Esophagus squamous epithelium (tissue), 5 donors: Measurements from ENCODE around the gene SPATA13. TPM values are rescaled to one million over a fixed set of nuclear protein-coding genes. Genes with fewer than 3 reads are reported as not detected.

ENCODE experiments used
- DNase-seq: peaks from one replicate; lab custom pipeline; 2025; lab: John Stamatoyannopoulos, UW
- H3K27ac ChIP-seq, 4 donors: fragments of 200-600 bp; sonication (generic); one replicate each; pipeline ENCODE4 v1.5.1; 2016 to 2019; ENCODE audit warnings: mild to moderate bottlenecking in 1 of 4
- H3K27me3 ChIP-seq, 4 donors: fragments of 200-600 bp; sonication (generic); 1 replicate in 3 of 4; 2 replicates in 1 of 4; pipeline versions ENCODE4 v1.5.1 to v1.6.0; 2017 to 2021; ENCODE audit warnings: antibody characterized with exemption in 1 of 4
- H3K36me3 ChIP-seq, 3 donors: fragments of 200-600 bp; sonication (generic); one replicate each; pipeline ENCODE4 v1.5.1; 2016 to 2019
- H3K4me1 ChIP-seq, 3 donors: fragments of 200-600 bp; sonication (generic); one replicate each; pipeline ENCODE4 v1.5.1; 2017 to 2019
- H3K4me3 ChIP-seq, 4 donors: fragments of 200-600 bp; sonication (generic); 1 replicate in 3 of 4; 2 replicates in 1 of 4; pipeline ENCODE4 v1.5.1; 2016 to 2019; ENCODE audit warnings: mild to moderate bottlenecking in 2 of 4, moderate library complexity in 1 of 4
- H3K9me3 ChIP-seq, 3 donors: fragments of 200-600 bp; sonication (generic); one replicate each; pipeline ENCODE4 v1.5.1; 2016 to 2019
- POLR2A ChIP-seq, 4 donors: fragments of 450-650 bp; IDR thresholded peaks; one replicate each; pipeline ENCODE4 v1.6.1; 2017; ENCODE audit warnings: antibody characterized with exemption in 4 of 4, mild to moderate bottlenecking in 4 of 4, moderate library complexity in 3 of 4
- WGBS, 2 donors: methylation state at CpG; one replicate each; pipeline ENCODE4 v1.1.5; 2018; 5-methylcytosine and 5-hydroxymethylcytosine counted together
- intact Hi-C: fragments of 100-400 bp; cut with DNase I; formaldehyde crosslinking; loops from one replicate; pipeline ENCODE4 v1.15.0; 2022
- total RNA-seq, 4 donors: library from RNA; depleted of rRNA; stranded (reverse); fragments of >200 nt; gene quantifications; one replicate each; pipeline ENCODE4 v1.1.0, GENCODE V29; 2016
- TF ChIP-seq, protein P1 (sequence below), 6 experiments: fragments of 450-650 bp in 4 of 6; fragments of 200-600 bp in 2 of 6; sonication (generic) in 2 of 6; IDR thresholded peaks; one replicate each; pipeline ENCODE4 v1.5.1; 2016 to 2019; ENCODE audit warnings: antibody characterized with exemption in 6 of 6, mild to moderate bottlenecking in 4 of 6, moderate library complexity in 4 of 6
- donor health status: DM: yes; HTN: yes; CAD: no.

SPATA13 gene
- total RNA-seq, 4 donors from 2014 or later = 5.0 to 16.6 (median 9.7) TPM

DNA sequence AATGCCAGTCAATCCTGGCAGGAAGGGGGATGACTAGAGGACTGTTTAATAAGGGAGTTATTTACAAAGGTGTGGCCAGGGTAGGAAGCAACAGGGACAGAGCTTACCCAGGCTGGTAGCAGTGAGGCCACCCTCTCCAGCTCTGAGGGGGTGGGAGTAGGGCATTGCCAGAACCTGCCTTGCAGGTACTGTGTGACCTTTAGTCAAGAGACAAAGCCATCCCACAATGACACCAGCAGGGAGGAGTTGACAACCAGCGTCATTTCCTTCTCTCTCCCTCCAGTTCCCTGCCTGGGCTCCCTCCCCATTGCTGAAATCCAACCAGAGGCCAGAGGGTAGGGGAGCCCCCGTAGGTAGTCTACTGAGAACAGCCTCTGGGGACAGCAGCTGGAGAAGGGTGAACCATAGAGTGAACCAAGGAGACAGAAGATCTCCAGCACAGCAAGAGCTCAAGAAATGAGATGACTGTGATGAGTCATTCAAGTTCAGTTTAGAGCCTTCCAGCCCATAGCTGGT lies 33.3 kb upstream of the SPATA13 start:
- Histone ChIP-seq H3K27ac (no peak overlapping the region), H3K4me1 (no peaks in the 10 kb centered on the region)
- intact Hi-C loops = no loop called here

DNA sequence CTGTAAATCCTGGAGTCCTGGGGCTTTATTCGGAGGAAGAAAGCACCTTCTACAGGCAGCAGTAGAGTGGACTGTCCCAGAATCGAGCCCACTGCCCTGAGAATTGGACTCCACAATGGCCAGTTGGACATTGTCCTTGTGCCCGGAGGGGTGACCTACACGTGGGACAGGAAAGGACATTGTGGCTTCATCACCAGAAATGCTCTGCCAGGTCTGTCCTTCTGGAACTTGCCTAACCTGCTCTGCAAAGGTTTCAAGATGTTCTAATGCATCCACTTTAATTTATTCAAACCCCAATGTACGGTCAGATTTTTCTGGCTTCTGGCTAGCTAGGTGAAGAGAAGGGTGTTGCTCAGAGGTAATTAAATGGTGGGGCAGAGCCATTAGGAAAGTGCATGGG lies 32.4 kb upstream of the SPATA13 start:
- Histone ChIP-seq H3K27me3 (peaks cover 0 to 6% (median 0%) of the 10 kb centered on the region in 4 donors), H3K4me1 (no peaks in the 10 kb centered on the region), H3K4me3 (no peak overlapping the region), H3K27ac (no peak overlapping the region), H3K36me3 (no peaks in the 10 kb centered on the region), H3K9me3 (peaks cover 0 to 11% (median 5%) of the 10 kb centered on the region in 3 donors)
- WGBS, 2 donors = 70 to 84% methylated on average over 2 to 3 of the region's 5 CpGs
- intact Hi-C loops = no loop called here
- DNase-seq = no peak
- TF ChIP-seq POLR2A (IDR thresholded peaks at IDR 0.05) = no peak
- TF ChIP-seq, protein P1, sequence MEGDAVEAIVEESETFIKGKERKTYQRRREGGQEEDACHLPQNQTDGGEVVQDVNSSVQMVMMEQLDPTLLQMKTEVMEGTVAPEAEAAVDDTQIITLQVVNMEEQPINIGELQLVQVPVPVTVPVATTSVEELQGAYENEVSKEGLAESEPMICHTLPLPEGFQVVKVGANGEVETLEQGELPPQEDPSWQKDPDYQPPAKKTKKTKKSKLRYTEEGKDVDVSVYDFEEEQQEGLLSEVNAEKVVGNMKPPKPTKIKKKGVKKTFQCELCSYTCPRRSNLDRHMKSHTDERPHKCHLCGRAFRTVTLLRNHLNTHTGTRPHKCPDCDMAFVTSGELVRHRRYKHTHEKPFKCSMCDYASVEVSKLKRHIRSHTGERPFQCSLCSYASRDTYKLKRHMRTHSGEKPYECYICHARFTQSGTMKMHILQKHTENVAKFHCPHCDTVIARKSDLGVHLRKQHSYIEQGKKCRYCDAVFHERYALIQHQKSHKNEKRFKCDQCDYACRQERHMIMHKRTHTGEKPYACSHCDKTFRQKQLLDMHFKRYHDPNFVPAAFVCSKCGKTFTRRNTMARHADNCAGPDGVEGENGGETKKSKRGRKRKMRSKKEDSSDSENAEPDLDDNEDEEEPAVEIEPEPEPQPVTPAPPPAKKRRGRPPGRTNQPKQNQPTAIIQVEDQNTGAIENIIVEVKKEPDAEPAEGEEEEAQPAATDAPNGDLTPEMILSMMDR (IDR thresholded peaks at IDR 0.05) = no peak

More for the DNA sequence above, 33.3 kb upstream of the SPATA13 start:
- Histone ChIP-seq H3K4me3 (no peak overlapping the region), H3K36me3 (no peaks in the 10 kb centered on the region), H3K9me3 (peaks cover 0 to 9% (median 5%) of the 10 kb centered on the region in 3 donors), H3K27me3 (peaks cover 0 to 6% (median 0%) of the 10 kb centered on the region in 4 donors)
- no peak for DNase-seq
- WGBS, 2 donors = 42 to 44% methylated on average over 2 of the region's 2 CpGs
- no peak for TF ChIP-seq POLR2A (IDR thresholded peaks at IDR 0.05)
- TF ChIP-seq, protein P1 (IDR thresholded peaks at IDR 0.05) = no peak

DNA sequence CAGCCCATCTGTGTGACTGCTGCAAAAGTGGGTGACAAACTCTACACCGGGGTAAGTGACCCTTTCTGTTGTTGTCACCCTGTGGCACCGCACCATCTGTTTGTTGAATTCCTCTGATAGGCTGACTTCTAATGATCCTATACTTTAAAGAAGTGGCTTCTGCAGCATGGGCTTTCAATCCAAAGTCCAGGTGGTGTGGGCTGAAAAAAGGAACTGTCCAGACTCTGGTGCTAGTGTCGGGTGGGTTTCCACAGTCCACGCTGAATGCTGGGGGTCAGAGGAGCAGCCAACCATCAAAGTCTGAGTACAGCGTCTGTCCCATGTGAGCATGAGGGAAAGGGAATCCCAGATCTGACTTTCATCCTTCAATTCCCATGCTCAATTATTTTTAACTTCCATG lies 31.6 kb upstream of the SPATA13 start:
- Histone ChIP-seq H3K4me3 (no peak overlapping the region), H3K27ac (no peak overlapping the region), H3K27me3 (peaks cover 0 to 6% (median 0%) of the 10 kb centered on the region in 4 donors), H3K4me1 (no peaks in the 10 kb centered on the region), H3K9me3 (peaks cover 0 to 11% (median 5%) of the 10 kb centered on the region in 3 donors), H3K36me3 (no peaks in the 10 kb centered on the region)
- intact Hi-C loops = no loop called here
- no peak for TF ChIP-seq POLR2A (IDR thresholded peaks at IDR 0.05)
- TF ChIP-seq, protein P1 (IDR thresholded peaks at IDR 0.05) = no peak
- WGBS, 2 donors = 85 to 92% methylated on average over 5 of the region's 5 CpGs
- DNase-seq = no peak

DNA sequence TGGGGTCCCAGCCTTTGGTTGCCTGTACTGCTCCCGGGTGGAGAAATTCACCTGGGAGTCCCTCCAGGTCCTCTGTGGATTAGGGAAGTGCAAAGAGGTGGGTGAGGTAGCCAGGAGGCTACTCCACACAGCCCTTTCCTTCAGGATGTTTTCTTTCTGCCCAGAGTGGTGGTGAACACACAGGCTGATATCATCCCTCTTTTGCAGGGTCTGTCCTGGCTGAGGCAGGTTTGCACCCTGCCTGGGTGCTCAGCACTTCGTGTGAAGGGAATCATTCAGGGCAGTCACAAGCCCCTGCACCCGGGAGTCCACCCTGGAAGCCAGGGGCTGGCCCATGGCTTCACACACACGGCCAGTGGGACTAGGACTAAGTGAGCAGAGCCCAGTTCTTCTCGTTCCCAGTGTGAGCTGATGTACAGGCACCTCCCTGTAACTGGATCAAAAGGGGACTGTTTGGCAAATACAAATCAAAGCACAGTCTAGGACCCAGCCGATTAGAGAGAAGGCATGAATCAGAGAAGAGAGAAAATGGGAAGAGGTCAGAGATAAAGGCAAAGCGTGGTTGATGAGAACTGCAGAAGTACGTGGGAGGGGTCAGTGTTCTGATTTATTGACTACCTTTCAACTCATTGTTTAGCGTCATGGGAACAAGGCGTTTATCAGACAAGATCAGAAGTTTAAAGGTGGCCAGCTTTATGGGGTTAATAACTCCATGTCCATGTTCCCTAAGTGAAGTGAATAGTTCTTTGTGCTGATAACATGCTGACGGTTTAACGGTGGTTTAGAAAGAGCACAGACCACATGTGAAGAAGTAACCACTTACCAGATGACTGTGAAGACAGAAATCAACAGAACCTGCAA lies 30.4 kb upstream of the SPATA13 start:
- DNase-seq = no peak
- TF ChIP-seq, protein P1 (IDR thresholded peaks at IDR 0.05) = no peak
- no peak for TF ChIP-seq POLR2A (IDR thresholded peaks at IDR 0.05)
- no peaks in the 10 kb centered on the region for H3K4me1 ChIP-seq
- H3K36me3 ChIP-seq = no peaks in the 10 kb centered on the region
- H3K9me3 ChIP-seq = peaks cover 0 to 11% (median 5%) of the 10 kb centered on the region in 3 donors
- 47 to 57% methylated on average over 7 to 11 of the region's 12 CpGs for WGBS, 2 donors
- H3K27me3 ChIP-seq = peaks cover 0 to 6% (median 0%) of the 10 kb centered on the region in 4 donors
- no peak overlapping the region for H3K4me3 ChIP-seq
- intact Hi-C loops = no loop called here
- H3K27ac ChIP-seq = no peak overlapping the region

DNA sequence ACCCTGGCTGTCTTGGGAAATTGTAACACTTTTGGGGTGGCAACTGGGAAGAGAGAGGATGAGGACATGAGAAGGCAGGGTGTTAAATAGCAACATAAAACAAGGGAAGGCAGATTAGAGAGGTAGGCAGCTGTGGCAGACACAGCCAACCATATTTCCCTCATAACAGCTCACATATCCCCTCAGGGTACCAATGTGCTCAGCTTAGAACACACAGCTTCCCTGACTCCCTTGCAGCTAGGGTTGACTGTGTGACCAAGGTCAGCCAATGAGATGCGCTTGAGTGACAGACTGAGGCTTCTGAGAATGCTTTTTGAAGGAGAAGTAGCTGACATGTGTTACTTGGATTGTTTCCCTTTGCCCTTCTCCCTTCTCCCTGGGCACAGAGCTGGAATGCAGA lies 28.8 kb upstream of the SPATA13 start:
- intact Hi-C loops = no loop called here
- WGBS, 2 donors = 0 to 38% methylated on average over 1 of the region's 1 CpG
- Histone ChIP-seq H3K4me1 (no peaks in the 10 kb centered on the region), H3K36me3 (no peaks in the 10 kb centered on the region), H3K4me3 (no peak overlapping the region), H3K27me3 (no peaks in the 10 kb centered on the region), H3K9me3 (peaks cover 0 to 11% (median 5%) of the 10 kb centered on the region in 3 donors), H3K27ac (no peak overlapping the region)
- TF ChIP-seq, protein P1 (IDR thresholded peaks at IDR 0.05) = no peak
- no peak for TF ChIP-seq POLR2A (IDR thresholded peaks at IDR 0.05)
- DNase-seq = no peak
